Kidney tubule cell (primary cell): Measurements from ENCODE around the gene DENND6A.
"Not testable (repeated sequence)": the region's sequence is repeated elsewhere in the genome, so short reads cannot be mapped to it uniquely, and the experiment has no call there.

Experiments used
- DNase-seq: peaks from one replicate; pipeline ENCODE4 v3.0.0-alpha.2; 2018; ENCODE audit warnings: low spot score

The DENND6A gene

DNA sequence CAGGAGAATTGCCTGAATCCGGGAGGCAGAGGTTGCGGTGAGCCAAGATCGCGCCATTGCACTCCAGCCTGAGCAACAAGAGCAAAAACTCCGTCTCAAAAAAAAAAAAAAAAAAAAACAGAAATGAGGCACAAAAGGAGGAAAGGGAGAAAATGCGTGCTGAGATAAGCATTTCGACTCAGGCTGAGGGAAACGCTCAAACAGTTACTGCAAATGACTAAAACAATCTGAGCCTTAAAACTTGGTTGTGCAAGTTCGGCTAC is 813 bp downstream of the DENND6A start:
- DNase-seq: not testable (repeated sequence)

DNA sequence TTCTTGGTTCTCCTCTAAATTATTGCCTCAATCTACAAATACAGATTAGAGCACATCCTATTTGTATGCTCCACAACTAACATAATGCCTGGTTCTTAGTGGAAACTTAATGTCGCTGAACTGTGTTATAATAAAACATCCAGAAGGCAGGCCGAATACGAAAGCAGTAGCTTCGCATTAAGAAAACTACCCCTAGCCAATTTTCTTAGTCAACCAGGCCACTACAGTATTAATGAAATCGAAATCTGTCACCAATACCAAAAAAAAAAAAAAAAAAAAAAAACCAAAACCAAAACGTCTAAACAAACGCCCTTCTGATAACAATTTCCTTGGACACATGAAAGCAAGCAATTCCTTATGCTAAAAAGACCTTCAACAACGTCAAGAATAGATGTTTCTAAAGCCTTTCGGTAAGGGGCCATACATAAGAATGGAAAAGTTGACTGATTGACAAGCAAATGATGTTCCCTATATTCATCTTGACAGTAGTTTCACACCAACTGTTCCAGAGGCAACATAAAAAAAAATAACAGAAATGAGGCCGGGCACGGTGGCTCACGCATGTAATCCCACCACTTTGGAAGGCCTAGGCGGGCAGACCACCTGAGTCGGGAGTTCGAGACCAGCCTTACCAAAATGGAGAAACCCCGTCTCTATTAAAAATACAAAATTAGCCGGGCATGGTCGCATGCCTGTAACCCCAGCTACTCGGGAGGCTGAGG is 1.3 kb downstream of the DENND6A start:
- no peak for DNase-seq

DNA sequence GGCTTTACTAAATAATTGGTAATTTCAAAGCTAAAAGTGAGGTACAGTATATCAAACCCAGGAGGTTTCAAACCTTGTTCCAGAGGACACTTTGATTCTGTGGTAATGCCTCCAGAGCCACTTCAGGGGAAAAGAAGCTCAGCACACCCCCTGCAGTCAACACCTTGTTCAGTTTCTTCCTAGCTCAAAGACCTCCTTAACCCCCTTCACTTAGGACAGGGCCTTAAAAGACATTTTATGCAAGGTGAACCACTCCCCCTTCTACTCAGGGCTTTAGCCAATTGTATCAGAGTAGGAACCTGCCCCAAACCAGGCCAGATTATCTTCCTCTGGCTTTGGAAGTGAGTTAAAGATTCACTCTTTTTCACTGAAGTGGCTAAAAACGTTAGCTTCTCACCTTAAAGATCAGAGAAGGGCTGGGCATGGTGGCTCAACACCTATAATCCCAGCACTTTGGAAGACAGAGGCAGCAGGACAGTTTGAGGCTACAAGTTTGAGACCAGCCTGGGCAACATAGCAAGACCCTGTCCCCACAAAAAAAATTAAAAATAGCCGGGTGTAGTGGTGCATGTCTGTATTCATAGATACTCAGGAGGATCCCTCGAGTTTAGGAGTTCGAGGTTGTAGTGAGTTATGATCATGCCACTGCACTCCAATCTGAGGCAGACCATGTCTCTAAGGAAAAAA is 3.4 kb downstream of the DENND6A start:
- DNase-seq: no peak

DNA sequence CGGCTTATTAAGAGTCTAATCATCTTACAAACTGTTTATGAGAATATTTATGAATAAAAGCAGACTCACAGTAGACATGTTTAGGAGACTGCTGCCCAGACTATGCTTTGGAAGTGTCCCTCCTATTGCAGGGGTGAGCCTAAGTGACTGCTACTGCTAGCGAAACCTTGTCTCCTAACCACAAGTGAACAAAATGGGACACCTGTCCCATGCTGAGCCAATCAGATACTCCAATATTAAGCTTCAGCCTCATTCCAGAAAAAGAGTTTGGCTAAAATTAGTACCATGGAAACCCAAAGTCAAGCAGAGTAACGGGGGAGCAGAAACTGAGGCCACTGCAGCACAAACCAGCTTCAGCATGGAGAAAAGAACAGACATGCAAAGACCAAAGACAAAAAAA is 4.6 kb downstream of the DENND6A start:
- no peak for DNase-seq

DNA sequence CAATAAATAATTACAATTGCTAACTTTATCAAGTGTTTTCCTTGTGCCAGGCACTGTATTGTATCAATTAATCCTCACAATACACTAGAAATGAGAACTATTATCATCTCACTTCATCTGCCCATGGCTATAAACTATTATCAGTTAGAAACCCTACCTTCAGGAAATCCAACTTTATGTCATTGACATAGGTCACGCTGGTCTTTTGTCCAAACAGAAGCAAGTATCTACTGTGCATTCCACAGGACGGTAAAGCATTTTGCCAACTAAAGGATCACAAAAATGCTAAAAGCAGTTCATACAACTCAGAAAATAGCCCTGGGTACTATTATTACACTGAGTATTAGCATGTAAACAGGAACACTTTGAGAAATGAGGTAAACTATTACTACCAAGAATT is 9.6 kb downstream of the DENND6A start:
- DNase-seq: no peak

DNA sequence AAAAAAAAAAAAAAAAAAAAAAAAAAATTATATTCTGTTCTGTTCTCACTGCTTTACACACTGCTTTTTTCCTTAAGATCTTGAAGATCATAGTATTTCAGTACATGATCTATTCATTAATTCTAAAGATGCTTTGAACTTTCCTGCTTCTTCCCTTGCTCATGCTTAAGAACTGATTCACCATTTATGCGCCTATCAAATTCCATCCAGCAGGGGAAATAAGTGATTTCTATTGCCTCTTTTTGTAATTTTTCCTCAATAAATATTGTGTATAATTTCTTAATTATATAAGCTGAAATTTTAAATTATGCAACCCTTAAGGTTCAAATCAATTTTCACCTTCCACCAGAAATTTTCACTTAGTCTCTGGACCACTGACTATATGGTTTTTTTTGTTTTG is 10.6 kb downstream of the DENND6A start:
- no peak for DNase-seq

DNA sequence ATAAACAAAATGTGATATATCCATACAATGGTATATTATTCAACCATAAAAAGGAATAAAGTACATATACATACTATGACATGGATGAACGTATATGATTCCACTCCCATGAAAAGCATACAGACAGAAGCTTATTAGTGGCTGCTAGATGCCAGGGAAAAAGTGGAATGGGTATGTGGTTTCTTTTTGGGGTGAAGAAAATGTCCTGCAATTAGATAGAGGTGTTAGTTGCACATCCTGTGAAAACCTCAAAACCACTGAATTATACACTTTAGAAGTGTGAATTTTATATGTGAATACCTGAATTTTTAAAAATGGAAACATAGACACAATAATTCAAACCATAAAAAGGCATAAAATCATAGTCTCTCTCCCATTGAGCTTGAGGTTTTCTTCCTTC is 11.2 kb downstream of the DENND6A start:
- no peak for DNase-seq

DNA sequence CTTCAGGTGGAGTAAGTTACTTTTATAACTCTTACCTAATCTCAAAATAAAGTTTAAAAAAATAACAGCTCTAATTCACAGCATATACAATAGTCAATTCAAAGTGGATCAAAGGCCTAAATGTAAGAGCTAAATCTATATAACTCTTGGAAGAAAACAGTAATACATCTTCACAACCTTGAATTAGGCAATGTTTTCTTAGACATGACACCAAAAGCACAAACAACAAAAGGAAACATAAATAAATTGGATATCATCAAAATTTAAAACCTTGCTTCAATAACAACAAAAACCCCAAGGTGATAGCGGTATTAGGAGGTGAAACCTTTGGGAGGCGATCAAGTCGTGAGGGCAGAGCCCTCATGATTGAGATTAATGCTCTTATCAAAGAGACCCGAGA is 12.8 kb downstream of the DENND6A start:
- DNase-seq: no peak

DNA sequence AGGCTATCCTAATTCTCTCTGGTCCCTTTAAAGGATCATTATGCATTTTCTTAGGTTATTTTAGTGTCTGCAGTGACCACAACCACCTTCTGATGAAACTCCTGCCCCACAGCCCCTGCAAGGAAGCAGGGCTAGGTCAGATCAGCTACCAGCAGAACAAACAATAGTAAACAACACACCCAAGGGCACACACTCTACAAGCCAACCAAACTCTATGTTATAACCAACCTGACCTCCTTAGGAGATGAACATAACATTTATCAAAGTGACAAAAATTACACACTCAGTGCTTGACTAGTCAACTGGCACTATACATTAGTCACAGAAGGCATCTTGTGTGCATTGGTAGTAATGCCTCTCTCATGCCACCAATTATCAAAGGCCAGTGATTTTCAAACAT is 17.3 kb downstream of the DENND6A start:
- DNase-seq: peak; percentile 65

DNA sequence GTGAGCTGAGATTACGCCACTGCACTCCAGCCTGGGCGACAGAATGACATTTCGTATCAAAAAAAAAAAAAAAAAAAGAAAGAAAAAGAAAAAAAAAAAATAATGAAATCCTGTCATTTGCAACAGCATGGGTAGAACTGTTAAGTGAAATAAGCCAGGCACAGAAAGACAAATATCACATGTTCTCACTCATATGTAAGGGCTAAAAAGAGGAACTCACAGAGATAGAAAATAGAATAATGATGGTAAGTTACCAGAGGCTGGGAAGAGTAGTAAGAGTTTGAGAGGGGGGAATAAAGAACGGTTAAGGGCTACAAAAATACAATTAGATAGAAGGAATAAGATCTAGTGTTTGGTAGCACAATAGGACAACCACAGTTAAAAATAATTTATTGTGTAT is 19.7 kb downstream of the DENND6A start:
- no peak for DNase-seq

DNA sequence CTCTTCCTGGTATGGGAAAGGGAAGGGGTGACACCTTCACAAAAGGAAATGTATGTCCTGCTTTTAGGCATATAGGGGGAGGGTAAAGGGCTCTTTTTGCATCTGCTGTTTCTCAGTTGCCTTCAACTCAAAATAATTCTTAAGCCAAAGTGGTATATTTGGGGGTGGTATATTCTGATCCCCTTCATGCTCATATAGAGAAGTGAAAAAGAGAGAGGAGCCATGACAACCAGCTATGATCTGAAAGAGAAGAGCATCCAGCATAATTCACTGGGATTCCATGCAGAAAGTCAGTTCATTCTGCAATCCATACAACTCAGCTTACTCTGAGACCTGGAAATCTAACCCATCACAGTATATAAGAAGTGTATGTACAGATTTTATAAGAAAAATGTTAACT is 22.3 kb downstream of the DENND6A start:
- DNase-seq: no peak

DNA sequence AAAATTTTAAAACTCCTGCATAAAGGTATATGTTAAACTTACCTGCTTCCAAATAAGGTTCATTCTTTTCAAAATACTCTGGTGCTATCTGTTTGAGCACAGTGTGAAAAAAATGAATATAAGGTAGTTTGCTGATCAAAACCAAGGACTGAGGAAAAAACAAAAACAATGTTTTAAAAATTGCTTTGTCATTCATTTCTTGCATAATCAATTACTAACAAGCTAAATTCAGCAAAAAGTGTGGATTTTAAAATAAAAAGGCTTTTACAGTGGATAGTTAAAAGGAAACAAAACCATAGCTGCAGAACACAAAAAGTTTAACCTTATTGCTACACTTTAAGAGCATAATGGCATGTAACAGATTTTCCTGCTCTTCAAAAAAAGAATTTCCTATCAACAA is 31.5 kb downstream of the DENND6A start:
- no peak for DNase-seq

DNA sequence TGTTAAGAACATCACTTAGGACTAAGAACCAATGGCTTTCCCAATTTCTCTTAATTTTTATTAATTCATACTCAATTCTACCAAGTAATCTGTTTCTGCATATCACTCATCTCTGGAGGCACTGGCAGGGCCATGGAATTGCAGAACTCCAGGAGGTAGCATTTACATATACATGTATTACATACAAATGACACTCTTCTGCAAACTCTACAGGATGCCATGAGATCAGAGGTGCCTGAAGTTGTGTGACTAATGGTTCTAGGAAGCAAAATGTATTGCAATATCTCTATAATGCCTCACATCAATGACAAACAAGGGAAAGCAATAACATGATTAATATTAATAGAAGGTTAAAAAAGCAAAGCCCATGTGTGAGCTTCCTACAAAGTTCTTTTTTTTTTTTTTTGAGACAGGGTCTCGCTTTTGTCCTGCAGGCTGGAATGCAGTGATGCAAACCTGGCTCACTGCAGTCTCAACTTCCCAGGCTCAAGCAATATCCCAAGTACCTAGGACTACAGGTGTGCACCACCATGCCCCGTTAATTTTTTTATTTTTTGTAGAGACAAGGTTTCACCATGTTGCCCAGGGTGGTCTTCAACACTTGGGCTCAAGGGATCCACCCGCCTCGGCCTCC is 33.0 kb downstream of the DENND6A start:
- no peak for DNase-seq

DNA sequence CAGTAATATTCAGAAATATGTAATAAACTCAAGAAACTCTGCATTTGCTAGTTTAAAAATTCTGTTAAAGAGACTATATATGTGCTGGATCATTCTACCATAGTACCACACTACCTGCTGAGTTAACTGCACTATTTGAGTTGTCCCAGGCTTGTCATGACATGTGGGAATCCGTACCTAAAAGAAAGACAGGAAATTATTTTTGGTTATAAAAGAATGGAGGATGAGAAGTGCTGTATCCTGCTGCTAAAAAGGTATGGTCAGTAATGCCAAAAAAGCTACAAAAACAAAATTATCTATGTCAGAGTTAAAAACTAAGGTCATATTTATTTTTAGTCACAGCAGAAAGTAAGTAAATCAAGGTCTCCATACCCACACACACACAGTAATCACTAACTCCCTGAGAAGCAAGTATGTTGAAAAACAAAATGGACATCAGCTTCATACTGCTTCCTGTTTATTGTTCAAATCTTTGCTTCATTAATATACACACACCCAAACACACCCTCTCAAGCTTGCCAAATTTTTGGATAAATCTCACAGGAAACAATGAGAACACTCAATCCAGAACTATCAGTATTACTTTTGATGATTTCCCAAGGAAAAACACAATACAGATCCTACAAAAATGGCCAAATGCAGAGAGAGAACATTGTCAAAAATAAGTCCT is 33.7 kb downstream of the DENND6A start:
- DNase-seq: no peak

DNA sequence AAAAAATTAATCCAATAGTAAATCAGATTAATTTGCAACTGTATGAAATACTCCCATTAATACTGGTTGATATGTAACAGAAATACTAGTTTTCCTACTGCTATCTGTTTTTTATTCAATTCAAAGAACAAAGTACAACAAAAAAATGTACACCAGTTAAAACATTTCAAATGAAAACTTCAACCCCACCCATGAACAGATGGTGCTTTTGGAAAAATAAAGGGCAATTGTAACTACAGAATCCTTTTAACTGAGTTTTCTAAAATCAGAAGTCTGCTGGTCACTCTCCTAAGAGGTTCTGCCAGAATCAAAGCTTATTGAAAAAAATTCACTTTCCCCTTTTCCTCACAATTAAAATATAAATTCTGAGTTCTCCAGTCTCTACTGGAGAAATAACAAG is 34.3 kb downstream of the DENND6A start:
- no peak for DNase-seq

DNA sequence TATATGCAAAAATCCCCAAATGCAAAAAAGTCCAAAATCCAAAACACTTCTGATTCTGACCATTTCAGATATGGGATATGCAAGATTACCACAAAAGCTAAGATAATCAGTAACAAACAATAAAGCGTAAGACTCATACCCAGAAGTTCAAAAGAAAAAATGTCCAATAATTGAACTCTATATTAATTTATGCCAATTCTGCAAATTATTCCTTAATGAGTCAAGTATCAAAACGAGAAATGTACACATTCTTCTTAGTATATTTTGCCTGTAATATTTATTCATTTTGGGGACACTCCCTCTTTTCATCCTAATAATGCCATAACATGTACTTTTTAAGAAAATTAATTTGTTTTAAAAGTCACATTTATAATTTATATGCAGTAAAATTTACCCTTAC is 37.1 kb downstream of the DENND6A start:
- no peak for DNase-seq

DNA sequence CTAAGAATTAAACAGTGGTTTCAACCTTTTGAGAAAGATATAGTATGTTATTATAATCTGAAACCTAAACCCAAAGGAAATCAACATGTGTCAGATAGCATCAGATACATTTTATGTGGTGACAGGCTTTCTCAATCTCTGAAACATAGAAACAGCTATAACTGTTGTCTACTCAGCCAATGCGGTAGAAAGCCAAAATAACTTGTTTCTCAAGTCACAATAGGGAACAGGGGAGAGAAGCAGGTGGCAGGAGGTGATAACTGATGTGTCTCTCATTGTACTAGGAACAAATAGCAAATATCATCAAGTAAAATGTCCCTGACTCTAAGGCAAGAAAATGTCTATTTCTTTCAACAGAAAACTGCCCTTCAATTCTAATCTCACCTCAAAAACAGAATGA is 38.6 kb downstream of the DENND6A start:
- DNase-seq: no peak

DNA sequence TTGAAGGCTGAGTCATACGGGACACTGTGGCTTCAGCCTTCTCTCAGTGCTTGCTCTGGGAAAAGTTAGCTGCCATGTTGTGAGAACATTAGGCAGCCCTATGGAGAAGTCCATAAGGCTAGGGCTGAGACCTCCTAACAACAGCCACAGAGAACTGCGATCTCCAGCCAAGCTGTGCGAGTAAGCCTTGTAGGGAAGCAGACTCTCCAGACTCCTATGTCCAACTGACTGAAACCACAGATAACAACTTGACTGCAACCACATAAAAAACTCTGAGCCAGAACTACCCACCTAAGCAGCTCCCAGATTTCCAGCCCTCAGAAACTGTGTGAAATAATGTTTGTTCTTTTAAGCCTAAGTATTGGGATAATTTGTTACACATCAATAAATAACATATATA is 40.7 kb downstream of the DENND6A start:
- no peak for DNase-seq

DNA sequence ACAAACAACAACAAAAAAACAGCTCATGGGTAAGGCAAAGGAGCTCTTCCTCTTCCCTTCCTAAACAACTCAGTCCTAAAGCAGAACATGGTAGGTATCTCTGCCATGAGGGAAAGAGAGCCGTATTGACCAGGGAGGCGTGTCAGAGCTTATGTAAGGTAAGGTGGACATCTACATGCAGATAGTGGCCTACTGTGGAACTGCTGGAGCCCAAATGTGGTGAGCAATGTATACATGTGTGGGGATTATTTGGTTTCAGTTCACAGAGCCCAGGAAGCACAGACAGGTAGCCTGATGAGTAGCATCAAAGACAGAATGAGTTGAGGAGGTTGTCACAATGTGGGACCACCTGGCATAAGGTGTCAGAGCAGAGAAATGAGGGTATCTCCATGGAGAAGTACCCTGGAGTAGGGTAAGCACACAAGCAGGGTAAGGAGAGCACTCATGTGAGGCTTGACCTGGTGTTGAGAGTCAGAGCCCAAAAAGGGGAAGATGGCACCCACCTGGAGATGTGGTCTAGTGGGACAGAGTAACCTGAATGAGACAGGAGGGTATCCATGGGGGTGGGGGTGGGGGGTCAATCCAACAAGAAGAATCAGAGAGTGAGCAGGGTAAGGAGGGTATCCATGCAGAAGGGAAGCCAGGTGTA is 45.5 kb downstream of the DENND6A start:
- DNase-seq: no peak

DNA sequence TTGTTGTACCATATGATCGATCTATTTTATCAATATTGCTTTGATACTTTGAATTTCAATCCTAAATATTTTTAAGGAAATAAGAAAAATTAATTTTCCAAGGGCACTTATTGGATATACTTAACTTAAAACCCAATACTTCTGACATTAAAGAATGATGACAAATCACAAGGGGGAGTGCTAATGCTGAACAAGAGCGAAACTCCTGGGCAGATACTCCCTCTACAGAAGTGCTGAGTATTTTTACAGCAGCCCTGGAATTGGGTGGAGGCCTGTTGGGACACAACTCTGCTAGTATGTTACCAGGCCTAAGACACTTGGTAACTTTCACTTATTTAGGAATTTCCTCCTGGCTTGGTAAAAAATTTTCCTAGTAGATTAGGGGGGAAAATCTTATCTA is 46.2 kb downstream of the DENND6A start:
- DNase-seq: no peak

DNA sequence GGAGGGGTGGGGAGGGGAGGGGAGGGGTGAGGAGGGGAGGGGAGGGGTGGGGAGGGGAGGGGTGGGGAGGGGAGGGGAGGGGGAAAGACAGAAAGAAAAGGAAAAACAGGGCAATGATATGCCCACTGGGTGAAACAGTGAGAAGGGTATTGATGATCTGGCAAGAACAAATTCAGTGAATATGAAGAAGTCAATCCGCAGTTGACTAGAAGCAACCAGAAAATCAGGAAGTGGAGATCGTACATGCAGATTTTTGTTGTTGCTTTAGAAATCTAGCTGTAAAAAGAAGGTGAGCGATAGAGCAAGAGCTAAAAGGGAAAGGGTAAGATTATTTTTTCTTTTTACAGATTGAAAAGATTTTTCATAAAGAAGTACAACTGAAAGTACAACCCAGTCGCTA is 48.1 kb downstream of the DENND6A start:
- DNase-seq: no peak

DNA sequence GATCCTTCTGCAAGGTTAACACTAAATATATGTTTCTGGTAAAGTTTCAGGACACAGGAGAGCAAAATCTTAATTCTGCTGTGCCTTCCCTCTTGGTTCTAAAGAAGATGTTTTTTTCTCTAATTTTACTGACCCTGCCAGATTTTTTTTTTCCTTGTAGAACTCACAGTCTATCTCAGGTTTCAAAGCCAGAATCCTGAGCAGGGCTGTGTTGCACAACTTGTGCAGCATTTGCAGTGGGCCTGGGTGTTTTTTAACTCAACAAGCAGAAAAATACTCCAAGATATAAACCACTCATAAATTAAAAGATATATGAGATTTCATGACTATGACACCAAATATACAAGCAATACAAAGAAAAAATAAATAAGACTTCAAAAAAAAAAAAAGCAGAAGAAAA is 55.5 kb downstream of the DENND6A start:
- DNase-seq: no peak

DNA sequence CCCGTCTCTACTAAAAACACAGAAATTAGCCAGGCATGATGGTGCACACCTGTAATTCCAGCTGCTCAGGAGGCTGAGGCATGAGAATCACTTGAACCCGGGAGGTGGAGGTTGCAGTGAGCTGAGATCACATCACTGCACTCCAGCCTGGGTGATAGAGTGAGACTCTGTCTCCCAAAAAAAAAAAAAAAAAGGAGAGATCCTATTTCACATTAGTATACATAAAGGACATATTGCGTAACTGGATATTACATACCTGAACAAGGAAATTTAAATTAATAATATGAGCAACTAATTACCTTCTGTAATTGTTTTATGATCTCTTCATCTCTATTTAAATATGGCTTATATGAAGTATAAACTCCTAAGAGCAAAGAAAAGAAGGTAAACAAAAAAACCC is 58.6 kb downstream of the DENND6A start:
- DNase-seq: not testable (repeated sequence)
